Activated CD8-positive, alpha-beta memory T cell treated with anti-CD3 and anti-CD28 coated beads, Interleukin-2, amount 50 U/mL, for 24 hours (primary cell): ENCODE data around the gene CHRNA7.

Source experiments
- DNase-seq: peaks from one replicate; pipeline ENCODE4 v3.0.0-alpha.2; 2020; ENCODE audit errors: extremely low read depth

Gene CHRNA7

GRCh38 chr15:32089851-32090359, 59.6 kb downstream of the CHRNA7 start:
- DNase-seq: no peak

- DNase-seq: no peak
These were observed 61.4 kb downstream of the CHRNA7 start for GRCh38 chr15:32091505-32092380.

GRCh38 chr15:32096213-32096612, 65.9 kb downstream of the CHRNA7 start:
- no peak for DNase-seq

DNA sequence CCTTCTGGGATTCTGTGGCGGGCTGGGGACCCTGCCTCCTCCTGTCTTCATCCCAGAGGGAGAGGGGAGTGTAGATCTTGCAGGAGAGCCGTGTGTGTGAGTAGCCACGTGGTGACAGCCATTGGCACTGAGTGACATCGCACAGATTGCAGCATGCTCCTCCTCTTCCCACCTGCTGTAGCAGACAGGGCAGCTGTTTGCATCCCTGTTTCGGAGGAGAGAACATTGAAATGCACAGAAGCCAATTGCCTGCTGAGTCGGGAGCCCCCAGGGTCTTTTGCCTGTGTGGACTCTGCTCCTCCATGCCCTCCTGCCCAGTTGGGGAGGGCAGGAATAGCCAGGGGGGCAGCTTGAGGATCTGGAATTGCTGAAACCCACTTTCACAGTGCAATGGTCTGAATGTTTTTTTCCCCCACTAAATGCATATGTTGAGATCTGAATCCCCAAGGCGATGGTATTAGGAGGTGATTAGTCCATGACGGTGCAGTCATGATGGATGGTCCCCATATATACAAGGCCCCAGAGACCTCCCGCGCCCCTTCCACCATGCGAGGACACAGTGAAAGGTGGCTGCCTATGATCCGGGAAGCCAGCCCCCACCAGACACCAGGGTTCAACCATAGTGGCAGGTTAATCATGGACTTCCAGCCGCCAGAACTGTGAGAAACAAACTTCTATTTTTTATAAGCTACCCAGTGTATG, 66.8 kb downstream of the CHRNA7 start:
- no peak for DNase-seq

- no peak for DNase-seq
These were observed 67.7 kb downstream of the CHRNA7 start for GRCh38 chr15:32098033-32098432.

DNA sequence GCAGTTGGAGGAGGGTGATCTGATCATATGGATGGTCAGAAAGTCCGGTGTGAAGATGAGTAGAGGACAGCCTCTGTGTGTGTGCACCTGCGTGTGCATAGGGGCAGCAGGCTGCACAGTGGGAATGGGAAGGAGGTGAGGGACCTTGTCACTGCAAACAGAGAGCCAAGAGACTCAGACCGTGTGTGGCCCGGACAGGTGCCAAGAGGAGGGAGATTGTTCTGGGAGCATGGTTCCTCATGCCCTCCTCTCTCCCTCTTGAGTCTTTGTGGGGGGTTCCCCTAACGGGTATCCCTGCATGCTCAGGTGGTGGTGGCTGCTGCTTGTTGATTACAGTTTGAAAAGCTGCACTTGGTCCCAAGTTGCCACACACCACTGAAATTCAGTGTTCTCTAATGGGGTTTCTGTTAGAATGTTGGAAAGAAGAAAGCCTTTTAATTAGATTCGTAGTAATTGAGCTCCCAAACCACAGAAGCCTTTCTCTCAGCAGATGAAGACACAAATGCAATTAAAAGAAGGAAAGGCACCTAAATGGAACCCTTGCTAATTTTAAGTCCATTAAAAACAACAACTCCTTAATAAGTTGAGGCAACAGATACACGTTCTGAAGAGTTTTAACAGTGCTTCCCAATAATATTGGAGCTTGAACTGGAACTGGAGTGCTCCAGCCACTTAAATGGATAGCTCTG, 68.9 kb downstream of the CHRNA7 start:
- no peak for DNase-seq

- no peak for DNase-seq
These were observed 69.8 kb downstream of the CHRNA7 start for GRCh38 chr15:32099956-32100684.

DNA sequence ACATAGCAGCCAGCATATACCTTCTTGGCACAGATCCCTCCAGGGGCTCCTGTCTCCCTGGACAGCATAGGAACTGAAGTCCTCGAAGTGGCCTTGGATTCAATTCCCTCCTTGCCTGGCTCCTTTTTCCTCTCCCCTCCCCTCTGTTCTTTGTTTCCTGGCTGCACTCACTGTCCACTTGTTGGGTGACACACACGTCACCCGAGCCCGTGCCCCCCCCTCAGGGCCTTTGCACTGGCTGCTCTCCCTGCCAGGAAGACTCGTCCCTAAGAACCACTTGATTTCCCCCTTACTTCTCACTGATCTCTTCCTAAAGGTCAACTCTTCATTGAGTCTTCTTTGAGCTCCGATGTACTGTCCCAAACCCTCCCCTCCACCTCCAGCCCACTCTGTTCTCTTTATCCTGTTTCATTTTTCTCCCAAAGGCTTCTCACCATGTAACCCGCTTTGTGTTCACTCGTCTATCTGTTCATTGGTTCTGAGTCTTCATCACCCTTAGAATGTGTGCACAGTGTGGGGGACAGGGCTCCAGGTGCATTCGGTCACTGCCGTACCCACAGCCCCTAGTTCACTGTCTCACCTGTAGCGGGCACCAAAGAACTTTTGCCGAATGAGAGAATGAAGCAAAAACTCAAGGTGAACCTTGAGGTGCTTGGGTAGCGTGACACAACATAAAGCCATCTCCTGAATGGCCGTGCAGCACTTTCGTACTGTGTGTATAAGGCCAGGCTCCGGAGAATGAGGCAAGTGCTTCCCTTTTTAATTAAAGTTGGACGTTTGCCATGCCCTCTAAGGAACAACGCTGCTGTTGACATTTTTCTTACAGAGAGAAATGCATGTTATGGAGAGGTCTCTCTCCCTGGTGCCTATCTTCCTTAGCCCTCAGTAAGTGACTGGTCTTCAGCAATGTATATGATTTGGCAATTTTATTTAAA, 74.0 kb downstream of the CHRNA7 start:
- DNase-seq: no peak

GRCh38 chr15:32105258-32106241, 75.2 kb downstream of the CHRNA7 start:
- DNase-seq: no peak

DNA sequence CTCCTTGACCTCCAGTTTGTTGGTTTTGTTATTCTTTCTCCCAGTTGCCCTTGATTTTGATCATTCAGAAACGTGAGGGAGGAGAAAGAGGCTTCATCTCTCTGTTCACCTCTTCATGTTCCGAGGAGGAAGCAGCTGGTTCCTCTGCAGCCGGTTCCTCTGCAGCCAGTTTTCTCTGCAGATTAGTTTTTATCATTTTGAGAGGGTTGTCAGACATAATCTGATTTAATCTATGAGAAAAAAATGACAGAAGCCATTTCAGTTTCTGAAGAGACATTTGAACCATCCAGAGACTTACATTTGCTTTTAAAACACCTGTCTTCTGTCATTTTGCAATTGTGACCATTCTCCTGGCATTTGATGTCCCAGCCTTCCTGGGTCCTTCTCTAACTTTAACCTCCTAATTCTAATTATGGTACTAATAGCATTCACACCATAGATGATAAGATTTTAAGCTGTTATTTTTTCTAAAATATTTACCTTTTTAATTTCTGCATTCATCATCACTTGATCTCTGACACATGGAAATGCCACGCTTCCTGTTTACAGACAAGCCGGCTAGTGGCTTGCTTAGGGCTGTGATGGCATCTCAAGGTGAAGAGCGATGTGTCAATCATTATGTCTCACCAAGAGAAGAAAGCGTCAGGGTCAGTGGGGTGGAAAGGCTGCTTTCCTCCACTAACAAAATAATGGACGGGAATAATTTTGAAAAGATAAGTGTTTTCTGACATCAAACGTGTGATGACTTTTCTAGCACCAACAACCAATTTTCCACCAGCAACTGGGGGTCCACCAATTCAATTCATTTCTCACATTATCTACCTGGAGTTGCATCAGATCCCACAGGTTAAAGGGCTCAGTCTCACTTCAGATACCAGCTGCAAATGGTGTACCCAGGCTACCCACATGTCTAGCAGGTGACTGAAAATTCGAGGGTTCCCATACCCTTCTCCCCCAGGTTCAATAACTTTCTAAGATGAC, 76.4 kb downstream of the CHRNA7 start:
- no peak for DNase-seq

- no peak for DNase-seq
These were observed 77.3 kb downstream of the CHRNA7 start for GRCh38 chr15:32107477-32108080.

DNA sequence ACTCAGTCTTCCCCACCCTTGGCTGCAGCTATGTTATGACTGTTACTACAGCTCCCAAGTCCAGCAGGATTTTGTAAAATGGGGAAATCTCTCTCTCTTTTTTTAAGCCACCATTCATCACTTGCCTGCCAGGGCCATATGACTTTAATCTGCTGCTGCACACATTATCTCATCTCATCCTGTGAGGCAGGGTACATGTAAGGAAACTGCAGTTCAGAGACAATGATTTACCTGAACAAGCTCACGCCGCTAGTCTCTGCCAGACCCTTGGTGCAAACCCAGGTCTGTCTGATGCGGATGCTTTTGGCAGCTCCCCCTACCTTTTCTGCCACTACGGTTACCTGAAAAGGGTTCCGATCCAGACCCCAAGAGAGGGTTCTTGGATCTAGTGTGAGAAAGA, 78.3 kb downstream of the CHRNA7 start:
- DNase-seq: no peak

GRCh38 chr15:32112101-32112500, 81.8 kb downstream of the CHRNA7 start:
- no peak for DNase-seq

DNA sequence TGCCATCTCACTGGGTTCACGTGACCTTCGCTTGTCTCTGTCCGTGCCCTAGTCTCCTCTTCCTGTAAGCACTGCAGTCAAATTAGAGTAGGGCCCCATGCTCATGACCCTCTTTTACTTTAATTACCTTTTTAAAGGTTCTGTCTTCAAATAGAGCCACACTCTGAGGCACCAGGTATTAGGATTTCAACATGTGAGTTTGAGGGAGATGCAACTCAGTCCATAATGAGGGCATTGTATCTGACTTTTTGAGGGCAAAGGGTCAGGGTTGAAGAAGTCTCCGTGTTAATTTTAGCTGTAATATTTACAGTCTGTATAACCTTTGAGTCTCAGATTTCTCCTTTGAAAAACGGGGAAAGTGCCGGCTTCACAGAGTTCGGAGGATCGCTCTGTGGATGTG, 82.9 kb downstream of the CHRNA7 start:
- no peak for DNase-seq

DNA sequence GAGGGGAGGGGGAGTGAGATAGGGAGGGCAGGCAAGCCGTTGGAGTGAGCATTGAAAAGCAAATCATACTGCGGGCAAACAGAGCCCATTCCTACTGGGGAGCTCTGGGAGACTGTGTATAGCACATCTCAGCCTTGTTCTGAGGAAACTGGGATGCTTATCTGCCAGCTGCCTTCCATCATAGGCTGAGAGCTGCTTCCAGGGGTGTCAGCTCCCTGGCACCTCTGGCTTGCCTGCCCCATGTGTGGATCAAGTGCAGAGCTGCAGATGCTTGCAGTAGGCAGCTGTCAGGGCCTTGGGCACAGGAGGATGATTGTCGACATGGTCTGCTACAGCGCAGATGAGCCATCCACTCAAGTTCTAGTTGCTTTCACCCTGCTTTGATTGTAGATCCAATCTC, 86.8 kb downstream of the CHRNA7 start:
- no peak for DNase-seq

DNA sequence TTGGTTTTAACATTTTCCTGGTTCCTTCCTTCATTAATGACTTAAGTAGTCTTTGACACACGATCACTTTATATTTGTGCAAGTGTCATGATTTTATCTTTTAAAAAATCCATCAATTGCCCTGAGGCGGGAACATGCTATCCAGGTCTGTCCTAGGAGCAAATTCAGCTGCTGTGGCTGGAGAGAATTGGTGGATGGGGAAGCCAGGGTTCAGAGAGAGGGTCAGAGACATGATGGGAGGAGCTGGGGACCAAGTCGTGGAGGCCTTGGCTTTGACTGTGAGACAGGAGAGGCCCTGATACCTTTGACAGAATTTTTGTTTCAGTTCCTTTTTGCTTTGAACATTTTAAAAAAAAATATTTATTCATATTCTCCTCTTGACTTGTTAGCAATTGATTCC, 89.0 kb downstream of the CHRNA7 start:
- DNase-seq: no peak

GRCh38 chr15:32119694-32120330, 89.5 kb downstream of the CHRNA7 start:
- no peak for DNase-seq
